Kidney capillary endothelial cell (primary cell): Measurements from ENCODE around the gene ERVMER34-1.

Experiments used
- DNase-seq: peaks from one replicate; pipeline ENCODE4 v3.0.0-alpha.2; 2018; ENCODE audit warnings: low spot score

Gene ERVMER34-1

GRCh38 chr4:52721968-52722815, 29.0 kb downstream of the ERVMER34-1 start:
- DNase-seq: peak; percentile 83

- DNase-seq: no peak
Measured at GRCh38 chr4:52718123-52718522, 33.1 kb downstream of the ERVMER34-1 start.

GRCh38 chr4:52716364-52717151, 34.7 kb downstream of the ERVMER34-1 start:
- DNase-seq: no peak

- DNase-seq: no peak
Measured at GRCh38 chr4:52715914-52716313, 35.3 kb downstream of the ERVMER34-1 start.

- DNase-seq: no peak
Measured at GRCh38 chr4:52715255-52715897, 35.8 kb downstream of the ERVMER34-1 start.

GRCh38 chr4:52714597-52715254, 36.5 kb downstream of the ERVMER34-1 start:
- peak; percentile 25 for DNase-seq

- no peak for DNase-seq
Measured at GRCh38 chr4:52713456-52713937, 37.7 kb downstream of the ERVMER34-1 start.

- DNase-seq: peak; percentile 94
Measured at GRCh38 chr4:52712251-52713130, 38.7 kb downstream of the ERVMER34-1 start.

GRCh38 chr4:52711834-52712250, 39.4 kb downstream of the ERVMER34-1 start:
- DNase-seq: no peak

- DNase-seq: no peak
Measured at GRCh38 chr4:52711272-52711671, 40.0 kb downstream of the ERVMER34-1 start.

- DNase-seq: no peak
Measured at GRCh38 chr4:52709155-52709554, 42.1 kb downstream of the ERVMER34-1 start.

GRCh38 chr4:52704661-52705060, 46.6 kb downstream of the ERVMER34-1 start:
- no peak for DNase-seq

GRCh38 chr4:52704133-52704532, 47.1 kb downstream of the ERVMER34-1 start:
- DNase-seq: no peak

- no peak for DNase-seq
Measured at GRCh38 chr4:52701207-52701606, 50.0 kb downstream of the ERVMER34-1 start.

GRCh38 chr4:52694936-52695335, 56.3 kb downstream of the ERVMER34-1 start:
- DNase-seq: no peak

- DNase-seq: no peak
Measured at GRCh38 chr4:52693492-52693891, 57.7 kb downstream of the ERVMER34-1 start.
